ENCODE measurements around the gene LTBP2. TPM values are rescaled to one million over a fixed set of nuclear protein-coding genes. Genes with fewer than 3 reads are reported as not detected.

Gene LTBP2
- total and polyA plus RNA-seq, 3 donors from 2014 or later, result 19.6 to 45.3 (median 23.3) TPM

GRCh38 chr14:74592476-74593201 is 19.4 kb downstream of the LTBP2 start:
- 95 to 97% methylated on average over 13 of the region's 13 CpGs for WGBS, 2 donors
- TF ChIP-seq POLR2A (IDR thresholded peaks at IDR 0.05) (no peak), CTCF (IDR thresholded peaks at IDR 0.05) (no peak)
- Histone ChIP-seq H3K36me3 (ENCODE audit: low read depth, missing control alignments) (no peaks in the 10 kb centered on the region), H3K4me3 (no peak overlapping the region), H3K4me1 (peaks cover 20% of the 10 kb centered on the region), H3K27me3 (no peaks in the 10 kb centered on the region), H3K27ac (peak overlapping the region in 1 of 2 donors; percentile 0), H3K9me3 (no peaks in the 10 kb centered on the region)
- DNase-seq, result no peak
- intact Hi-C loops (cut with DNase I; ENCODE audit: low total_unique reads), result no loop called here

GRCh38 chr14:74591899-74592298 is 20.1 kb downstream of the LTBP2 start:
- 76 to 77% methylated on average over 5 of the region's 5 CpGs for WGBS, 2 donors
- DNase-seq, result no peak
- peaks cover 20% of the 10 kb centered on the region for H3K4me1 ChIP-seq
- H3K27me3 ChIP-seq, result no peaks in the 10 kb centered on the region
- no peaks in the 10 kb centered on the region for H3K9me3 ChIP-seq
- H3K36me3 ChIP-seq (ENCODE audit: low read depth, missing control alignments), result no peaks in the 10 kb centered on the region
- no peak overlapping the region for H3K27ac ChIP-seq
- no peak overlapping the region for H3K4me3 ChIP-seq
- TF ChIP-seq POLR2A (IDR thresholded peaks at IDR 0.05) (no peak), CTCF (IDR thresholded peaks at IDR 0.05) (no peak)
- intact Hi-C loops (cut with DNase I; ENCODE audit: low total_unique reads), result no loop called here

- no peaks in the 10 kb centered on the region for H3K9me3 ChIP-seq
- H3K4me1 ChIP-seq, result peaks cover 20% of the 10 kb centered on the region
- TF ChIP-seq CTCF (IDR thresholded peaks at IDR 0.05) (no peak), POLR2A (IDR thresholded peaks at IDR 0.05) (no peak)
- 85 to 92% methylated on average over 6 of the region's 6 CpGs for WGBS, 2 donors
- no peak overlapping the region for H3K4me3 ChIP-seq
- intact Hi-C loops (cut with DNase I; ENCODE audit: low total_unique reads), result no loop called here
- no peaks in the 10 kb centered on the region for H3K36me3 ChIP-seq (ENCODE audit: low read depth, missing control alignments)
- no peaks in the 10 kb centered on the region for H3K27me3 ChIP-seq
- no peak for DNase-seq
- H3K27ac ChIP-seq, result no peak overlapping the region
Observed at GRCh38 chr14:74591394-74591793, 20.6 kb downstream of the LTBP2 start.

- no peak overlapping the region for H3K4me3 ChIP-seq
- no peak for DNase-seq
- H3K36me3 ChIP-seq (ENCODE audit: low read depth, missing control alignments), result no peaks in the 10 kb centered on the region
- H3K4me1 ChIP-seq, result peaks cover 26% of the 10 kb centered on the region
- no peaks in the 10 kb centered on the region for H3K27me3 ChIP-seq
- no peak overlapping the region for H3K27ac ChIP-seq
- no peaks in the 10 kb centered on the region for H3K9me3 ChIP-seq
- WGBS, 2 donors, result 73 to 84% methylated on average over 5 of the region's 5 CpGs
- intact Hi-C loops (cut with DNase I; ENCODE audit: low total_unique reads), result no loop called here
- TF ChIP-seq POLR2A (IDR thresholded peaks at IDR 0.05) (no peak), CTCF (IDR thresholded peaks at IDR 0.05) (no peak)
Observed at GRCh38 chr14:74589291-74589879, 22.7 kb downstream of the LTBP2 start.

- H3K4me3 ChIP-seq, result no peak overlapping the region
- intact Hi-C loops (cut with DNase I; ENCODE audit: low total_unique reads), result no loop called here
- TF ChIP-seq POLR2A (IDR thresholded peaks at IDR 0.05) (no peak), CTCF (IDR thresholded peaks at IDR 0.05) (no peak)
- no peaks in the 10 kb centered on the region for H3K27me3 ChIP-seq
- no peaks in the 10 kb centered on the region for H3K36me3 ChIP-seq (ENCODE audit: low read depth, missing control alignments)
- peaks cover 30% of the 10 kb centered on the region for H3K4me1 ChIP-seq
- no peak for DNase-seq
- 95 to 96% methylated on average over 10 of the region's 10 CpGs for WGBS, 2 donors
- H3K9me3 ChIP-seq, result no peaks in the 10 kb centered on the region
- no peak overlapping the region for H3K27ac ChIP-seq
Observed at GRCh38 chr14:74587363-74587707, 24.7 kb downstream of the LTBP2 start.

Data from testis (tissue), 3 donors.